ENCODE data around the gene TBC1D17. TPM values are rescaled to one million over a fixed set of nuclear protein-coding genes. Genes with fewer than 3 reads are reported as not detected.

The TBC1D17 gene
- total and polyA plus RNA-seq, 2 experiments from 2014 or later: 6.6 to 32.4 TPM

DNA sequence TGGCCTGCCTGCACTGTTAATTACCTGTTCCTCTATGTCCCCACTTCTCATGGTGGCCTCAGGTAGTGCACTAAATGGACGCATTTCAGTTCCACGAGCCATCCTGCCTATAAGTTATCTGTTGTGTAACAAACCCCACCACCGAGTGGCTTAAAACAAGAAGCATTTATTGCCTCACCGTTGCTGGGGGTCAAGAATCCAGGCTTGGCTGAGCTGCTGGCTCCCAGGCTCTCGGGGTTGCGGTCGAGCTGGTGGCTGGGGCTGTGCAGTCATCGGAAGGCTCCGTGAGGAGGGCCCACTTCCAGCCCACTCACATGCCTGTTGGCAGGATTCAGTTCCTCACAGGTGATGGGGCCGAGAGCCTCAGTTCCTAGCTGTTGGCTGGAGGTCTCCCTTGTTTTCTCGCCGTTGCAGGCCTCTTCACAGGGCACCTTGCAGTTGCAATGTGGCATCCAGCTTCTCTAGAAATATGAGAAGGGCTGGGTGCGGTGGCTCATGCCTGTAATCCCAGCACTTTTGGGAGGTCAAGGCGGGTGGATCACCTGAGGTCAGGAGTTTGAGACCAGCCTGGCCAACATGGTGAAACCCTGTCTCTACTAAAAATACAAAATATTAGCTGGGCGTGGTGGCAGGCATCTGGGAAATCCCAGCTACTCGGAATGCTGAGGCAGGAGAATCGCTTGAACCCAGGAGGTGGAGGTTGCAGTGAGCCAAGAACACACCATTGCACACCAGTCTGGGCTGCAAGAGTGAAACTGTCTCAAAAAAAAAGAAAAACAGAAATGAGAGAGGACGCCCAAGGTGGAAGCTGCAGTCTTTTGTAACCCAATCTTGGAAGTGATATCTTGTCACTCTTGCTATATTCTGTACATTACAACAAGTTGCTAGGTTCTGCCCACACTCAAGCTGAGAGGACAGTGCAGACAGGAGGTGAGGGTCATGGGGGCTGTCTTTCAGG is 33.1 kb upstream of the TBC1D17 start:
- H3K36me3 ChIP-seq (ENCODE audit: low read depth): no peaks in the 10 kb centered on the region; the same call in 1 of the 2 replicates
- H3K9ac ChIP-seq: no peak overlapping the region
- H3K9me3 ChIP-seq (ENCODE audit: low read depth): no peaks in the 10 kb centered on the region
- peaks cover 2% of the 10 kb centered on the region; the same call in 1 of the 2 replicates for H3K79me2 ChIP-seq (ENCODE audit: insufficient read depth)
- WGBS, 2 experiments (ENCODE audit: low coverage in 1 of 2, low lambda C conversion rate in 2 of 2, missing lambda C conversion rate in 2 of 2): 85 to 87% methylated on average over 18 of the region's 18 CpGs
- H4K20me1 ChIP-seq (ENCODE audit: insufficient read depth): no peaks in the 10 kb centered on the region
- peaks cover 9% of the 10 kb centered on the region for H3K4me1 ChIP-seq (ENCODE audit: insufficient read depth)
- no peak overlapping the region for H3K27ac ChIP-seq
- H3K27me3 ChIP-seq (replicated peaks; ENCODE audit: insufficient read depth): no peaks in the 10 kb centered on the region
- in situ Hi-C loops (cut with MboI): no loop called here
- no peak for TF ChIP-seq EZH2phosphoT487 (IDR thresholded peaks at IDR 0.05; ENCODE audit: insufficient read depth, low read depth)
- no peak for TF ChIP-seq EZH2 (IDR thresholded peaks at IDR 0.05; ENCODE audit: insufficient read depth, poor library complexity, severe bottlenecking)
- no peaks in the 10 kb centered on the region for H3K9me2 ChIP-seq (ENCODE audit: insufficient read depth)
- no peak for DNase-seq
- no peak overlapping the region for H3K4me2 ChIP-seq (ENCODE audit: unreplicated experiment)
- no peak overlapping the region for H3K4me3 ChIP-seq
- H2AFZ ChIP-seq: no peak overlapping the region
- H3F3A ChIP-seq (ENCODE audit: insufficient read depth): peaks cover 26% of the 10 kb centered on the region

DNA sequence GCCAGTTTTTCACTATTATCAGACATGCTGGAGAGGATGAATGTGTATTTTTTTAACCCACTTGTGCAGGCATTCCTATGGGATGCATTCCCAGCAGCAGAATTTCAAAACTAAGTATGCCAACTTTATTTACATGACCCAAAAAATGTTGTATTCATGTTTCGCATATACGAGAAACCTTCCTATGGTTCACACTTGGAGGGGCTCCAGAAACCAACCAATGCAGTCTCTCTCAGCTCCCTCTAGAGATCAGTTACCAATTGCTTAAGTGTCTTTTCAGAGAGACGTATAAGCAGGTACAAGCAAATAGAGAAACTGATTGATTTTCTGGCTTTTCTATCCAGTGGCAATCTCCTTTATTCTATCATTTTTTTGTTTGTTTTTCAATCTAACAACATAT is 32.1 kb upstream of the TBC1D17 start:
- H4K20me1 ChIP-seq (ENCODE audit: insufficient read depth): no peaks in the 10 kb centered on the region
- no peak overlapping the region for H3K9ac ChIP-seq
- no peak overlapping the region for H2AFZ ChIP-seq
- DNase-seq: no peak
- H3K4me3 ChIP-seq: no peak overlapping the region
- H3K27me3 ChIP-seq (replicated peaks; ENCODE audit: insufficient read depth): no peaks in the 10 kb centered on the region
- H3K79me2 ChIP-seq (ENCODE audit: insufficient read depth): peaks cover 10% of the 10 kb centered on the region
- in situ Hi-C loops (cut with MboI): no loop called here
- no peaks in the 10 kb centered on the region for H3K36me3 ChIP-seq (ENCODE audit: low read depth)
- peaks cover 35% of the 10 kb centered on the region for H3F3A ChIP-seq (ENCODE audit: insufficient read depth)
- TF ChIP-seq EZH2 (IDR thresholded peaks at IDR 0.05; ENCODE audit: insufficient read depth, poor library complexity, severe bottlenecking) (no peak), EZH2phosphoT487 (IDR thresholded peaks at IDR 0.05; ENCODE audit: insufficient read depth, low read depth) (no peak)
- 71 to 72% methylated on average over 3 of the region's 3 CpGs for WGBS, 2 experiments (ENCODE audit: low coverage in 1 of 2, low lambda C conversion rate in 2 of 2, missing lambda C conversion rate in 2 of 2)
- H3K27ac ChIP-seq: no peak overlapping the region
- no peaks in the 10 kb centered on the region for H3K9me2 ChIP-seq (ENCODE audit: insufficient read depth)
- H3K9me3 ChIP-seq (ENCODE audit: low read depth): no peaks in the 10 kb centered on the region
- peaks cover 9% of the 10 kb centered on the region for H3K4me1 ChIP-seq (ENCODE audit: insufficient read depth)
- no peak overlapping the region for H3K4me2 ChIP-seq (ENCODE audit: unreplicated experiment)

DNA sequence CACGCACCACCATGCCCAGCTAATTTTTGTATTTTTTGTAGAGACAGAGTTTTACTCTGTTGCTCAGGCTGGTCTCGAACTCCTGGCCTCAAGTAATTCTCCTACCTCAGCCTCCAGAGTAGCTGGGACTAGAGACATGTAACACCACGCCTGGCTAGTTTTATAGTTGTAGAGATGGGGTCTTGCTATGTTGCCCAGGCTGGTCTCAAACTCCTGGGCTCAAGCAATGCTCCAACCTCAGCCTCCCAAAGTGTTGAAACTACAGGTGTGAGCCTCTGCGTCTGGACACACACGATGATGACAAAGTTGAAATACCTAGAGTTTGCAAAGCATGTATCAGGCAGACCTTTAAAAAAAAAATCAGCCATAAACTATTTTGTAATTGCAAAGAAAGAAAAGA is 31.1 kb upstream of the TBC1D17 start:
- TF ChIP-seq EZH2phosphoT487 (IDR thresholded peaks at IDR 0.05; ENCODE audit: insufficient read depth, low read depth) (no peak), EZH2 (IDR thresholded peaks at IDR 0.05; ENCODE audit: insufficient read depth, poor library complexity, severe bottlenecking) (no peak)
- H3K4me3 ChIP-seq: no peak overlapping the region
- no peaks in the 10 kb centered on the region for H3K27me3 ChIP-seq (replicated peaks; ENCODE audit: insufficient read depth)
- H4K20me1 ChIP-seq (ENCODE audit: insufficient read depth): no peaks in the 10 kb centered on the region
- H3K4me2 ChIP-seq (ENCODE audit: unreplicated experiment): no peak overlapping the region
- H3K36me3 ChIP-seq (ENCODE audit: low read depth): no peaks in the 10 kb centered on the region
- WGBS, 2 experiments (ENCODE audit: low coverage in 1 of 2, low lambda C conversion rate in 2 of 2, missing lambda C conversion rate in 2 of 2): 83 to 92% methylated on average over 5 of the region's 5 CpGs
- no peak overlapping the region for H3K9ac ChIP-seq
- H2AFZ ChIP-seq: no peak overlapping the region
- H3K27ac ChIP-seq: no peak overlapping the region
- peaks cover 29% of the 10 kb centered on the region for H3F3A ChIP-seq (ENCODE audit: insufficient read depth)
- no peak for DNase-seq
- H3K4me1 ChIP-seq (ENCODE audit: insufficient read depth): peaks cover 9% of the 10 kb centered on the region
- no peaks in the 10 kb centered on the region for H3K9me3 ChIP-seq (ENCODE audit: low read depth)
- in situ Hi-C loops (cut with MboI): no loop called here
- no peaks in the 10 kb centered on the region for H3K9me2 ChIP-seq (ENCODE audit: insufficient read depth)
- H3K79me2 ChIP-seq (ENCODE audit: insufficient read depth): peaks cover 10% of the 10 kb centered on the region

DNA sequence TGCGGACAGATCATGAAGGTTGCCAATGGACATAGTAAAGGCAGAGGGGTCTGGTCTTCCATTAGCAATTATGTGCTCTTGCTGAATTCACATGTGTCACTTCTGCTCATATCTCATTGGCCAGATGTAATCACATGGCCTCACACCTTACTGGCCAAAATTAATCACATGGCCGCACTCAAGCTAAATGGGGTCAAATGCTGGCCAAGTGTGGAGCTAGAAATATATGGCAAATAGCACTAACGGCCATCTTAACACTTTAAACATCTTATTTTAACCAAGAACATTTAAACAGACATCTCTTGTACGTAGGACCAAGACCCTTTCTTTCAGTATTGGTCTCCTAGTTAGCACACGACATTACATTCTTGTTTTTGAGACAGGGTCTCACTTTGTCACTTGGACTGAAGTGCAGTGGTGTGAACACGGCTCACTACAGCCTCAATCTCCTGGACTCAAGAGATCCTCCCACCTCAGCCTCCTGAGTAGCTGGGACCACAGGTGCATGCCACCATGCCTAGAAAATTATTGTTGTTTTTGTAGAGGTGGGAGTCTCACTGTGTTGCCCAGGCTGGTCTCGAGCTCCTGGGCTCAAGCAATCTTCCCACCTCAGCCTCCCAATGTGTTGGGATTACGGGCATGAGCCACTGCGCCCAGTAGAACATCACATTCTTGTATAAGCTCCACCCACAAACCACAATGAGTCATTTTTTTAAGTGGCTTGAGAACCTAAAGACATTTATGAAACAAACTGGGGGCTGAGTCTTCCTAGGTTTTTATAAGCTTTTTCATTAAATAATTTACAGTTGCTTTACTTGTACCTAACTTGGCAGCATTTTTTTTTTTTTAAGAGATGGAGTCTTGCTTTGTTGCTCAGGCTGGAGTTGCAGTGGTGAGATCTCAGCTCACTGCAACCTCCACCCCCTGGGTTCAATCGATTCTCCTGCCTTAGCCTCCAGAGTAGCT is 29.5 kb upstream of the TBC1D17 start:
- Histone ChIP-seq H3K9me2 (ENCODE audit: insufficient read depth) (no peaks in the 10 kb centered on the region), H3K4me3 (no peak overlapping the region), H2AFZ (no peak overlapping the region), H3K4me1 (ENCODE audit: insufficient read depth) (peaks cover 13% of the 10 kb centered on the region), H3K9me3 (ENCODE audit: low read depth) (no peaks in the 10 kb centered on the region), H3F3A (ENCODE audit: insufficient read depth) (peaks cover 32% of the 10 kb centered on the region), H3K27me3 (replicated peaks; ENCODE audit: insufficient read depth) (no peaks in the 10 kb centered on the region), H4K20me1 (ENCODE audit: insufficient read depth) (no peaks in the 10 kb centered on the region; the same call in 1 of the 2 replicates), H3K9ac (0 out of 2 replicates have a peak overlapping the region, but pooled peaks have one; percentile 19), H3K79me2 (ENCODE audit: insufficient read depth) (peaks cover 24% of the 10 kb centered on the region), H3K36me3 (ENCODE audit: low read depth) (no peaks in the 10 kb centered on the region), H3K27ac (peak overlapping the region; percentile 52), H3K4me2 (ENCODE audit: unreplicated experiment) (peak overlapping the region; percentile 21)
- in situ Hi-C loops (cut with MboI): no loop called here
- WGBS, 2 experiments (ENCODE audit: low coverage in 1 of 2, low lambda C conversion rate in 2 of 2, missing lambda C conversion rate in 2 of 2): 71 to 80% methylated on average over 10 of the region's 10 CpGs
- TF ChIP-seq EZH2 (IDR thresholded peaks at IDR 0.05; ENCODE audit: insufficient read depth, poor library complexity, severe bottlenecking) (no peak), EZH2phosphoT487 (IDR thresholded peaks at IDR 0.05; ENCODE audit: insufficient read depth, low read depth) (no peak)
- peak; percentile 86 for DNase-seq

All from GM23248 (cell line).